Parathyroid adenoma (tissue), 2 donors: Measurements from ENCODE around the gene ICAM2.

ENCODE experiments used
- H2AFZ ChIP-seq: fragments of 300-600 bp; sonication (generic); one replicate; pipeline ENCODE4 v1.7.0; 2017; ENCODE audit warnings: antibody characterized with exemption, mild to moderate bottlenecking
- H3K27ac ChIP-seq: fragments of 300-600 bp; sonication (generic); one replicate; pipeline ENCODE4 v1.7.0; 2017
- H3K27me3 ChIP-seq: fragments of 300-600 bp; sonication (generic); one replicate; pipeline ENCODE4 v1.7.0; 2017; ENCODE audit warnings: low read length; ENCODE audit not compliant: control insufficient read depth, insufficient read depth
- H3K36me3 ChIP-seq: fragments of 300-600 bp; sonication (generic); one replicate; pipeline ENCODE4 v1.7.0; 2017; ENCODE audit warnings: low read length; ENCODE audit not compliant: control insufficient read depth, insufficient read depth
- H3K4me1 ChIP-seq: fragments of 300-600 bp; sonication (generic); one replicate; pipeline ENCODE4 v1.7.0; 2017; ENCODE audit warnings: control low read depth
- H3K4me2 ChIP-seq: fragments of 300-600 bp; sonication (generic); one replicate; pipeline ENCODE4 v1.7.0; 2017; ENCODE audit warnings: low read length
- H3K4me3 ChIP-seq: fragments of 300-600 bp; sonication (generic); one replicate; pipeline ENCODE4 v1.7.0; 2017; ENCODE audit warnings: low read depth, low read length
- H3K79me2 ChIP-seq: fragments of 300-600 bp; sonication (generic); one replicate; pipeline ENCODE4 v1.7.0; 2017; ENCODE audit warnings: control low read depth
- H3K9ac ChIP-seq: fragments of 300-600 bp; sonication (generic); one replicate; pipeline ENCODE4 v1.7.0; 2017; ENCODE audit warnings: mild to moderate bottlenecking
- H3K9me3 ChIP-seq: fragments of 300-600 bp; sonication (generic); one replicate; pipeline ENCODE4 v1.7.0; 2017; ENCODE audit warnings: low read length; ENCODE audit not compliant: control insufficient read depth
- CTCF ChIP-seq: fragments of 300-600 bp; sonication (generic); IDR thresholded peaks from one replicate; pipeline ENCODE4 v1.7.0; 2017; ENCODE audit warnings: antibody characterized with exemption, mild to moderate bottlenecking
- donor health status: primary hyperparathyroidism.

Gene ICAM2

GRCh38 chr17:64032081-64032480, 11.6 kb upstream of the ICAM2 start:
- Histone ChIP-seq H3K79me2 (no peaks in the 10 kb centered on the region), H3K27me3 (no peaks in the 10 kb centered on the region), H3K4me2 (no peak overlapping the region), H3K9ac (no peak overlapping the region), H3K4me3 (no peak overlapping the region), H3K27ac (no peak overlapping the region), H3K4me1 (no peaks in the 10 kb centered on the region), H3K9me3 (no peaks in the 10 kb centered on the region), H3K36me3 (no peaks in the 10 kb centered on the region), H2AFZ (no peak overlapping the region)
- TF ChIP-seq CTCF: no peak

GRCh38 chr17:64028874-64029464, 8.5 kb upstream of the ICAM2 start:
- H3K27me3 ChIP-seq: no peaks in the 10 kb centered on the region
- H3K9me3 ChIP-seq: no peaks in the 10 kb centered on the region
- no peaks in the 10 kb centered on the region for H3K36me3 ChIP-seq
- H3K9ac ChIP-seq: no peak overlapping the region
- H3K4me1 ChIP-seq: peaks cover 3% of the 10 kb centered on the region
- H3K27ac ChIP-seq: no peak overlapping the region
- no peak overlapping the region for H3K4me3 ChIP-seq
- H3K79me2 ChIP-seq: no peaks in the 10 kb centered on the region
- TF ChIP-seq CTCF: peak; percentile 82
- no peak overlapping the region for H3K4me2 ChIP-seq
- no peak overlapping the region for H2AFZ ChIP-seq

GRCh38 chr17:64025732-64026294, 5.4 kb upstream of the ICAM2 start:
- no peaks in the 10 kb centered on the region for H3K36me3 ChIP-seq
- TF ChIP-seq CTCF: peak; percentile 96
- no peak overlapping the region for H3K9ac ChIP-seq
- H3K4me2 ChIP-seq: peak overlapping the region; percentile 64
- no peaks in the 10 kb centered on the region for H3K9me3 ChIP-seq
- no peak overlapping the region for H3K4me3 ChIP-seq
- H3K27me3 ChIP-seq: no peaks in the 10 kb centered on the region
- no peaks in the 10 kb centered on the region for H3K79me2 ChIP-seq
- H2AFZ ChIP-seq: peak overlapping the region; percentile 84
- H3K4me1 ChIP-seq: peaks cover 3% of the 10 kb centered on the region
- no peak overlapping the region for H3K27ac ChIP-seq

- Histone ChIP-seq H3K36me3 (no peaks in the 10 kb centered on the region), H3K4me2 (no peak overlapping the region), H3K27ac (no peak overlapping the region), H3K79me2 (no peaks in the 10 kb centered on the region), H2AFZ (peak overlapping the region; percentile 84), H3K9ac (no peak overlapping the region), H3K4me3 (no peak overlapping the region), H3K4me1 (peaks cover 3% of the 10 kb centered on the region), H3K9me3 (no peaks in the 10 kb centered on the region), H3K27me3 (no peaks in the 10 kb centered on the region)
- TF ChIP-seq CTCF: no peak
Observed at GRCh38 chr17:64024781-64025731, 4.6 kb upstream of the ICAM2 start.
